OCI-LY1 (cell line): ENCODE results near the gene BCKDHB.

ENCODE experiments used
- EZH2 ChIP-seq: fragments of 200-600 bp; sonication (generic), shearing (Covaris generic); IDR thresholded peaks from 2 replicates; pipeline ENCODE4 v1.8.0; 2017; ENCODE audit warnings: borderline replicate concordance, mixed run types, mild to moderate bottlenecking, antibody characterized with exemption, low read length, moderate library complexity, mixed read lengths
- TF ChIP-seq, protein P1 (sequence below): fragments of 200-600 bp; sonication (generic), shearing (Covaris generic); IDR thresholded peaks from 2 replicates; pipeline ENCODE4 v1.5.1; 2017; ENCODE audit warnings: mild to moderate bottlenecking, antibody characterized with exemption, low read length, moderate library complexity, mixed read lengths

DNA sequence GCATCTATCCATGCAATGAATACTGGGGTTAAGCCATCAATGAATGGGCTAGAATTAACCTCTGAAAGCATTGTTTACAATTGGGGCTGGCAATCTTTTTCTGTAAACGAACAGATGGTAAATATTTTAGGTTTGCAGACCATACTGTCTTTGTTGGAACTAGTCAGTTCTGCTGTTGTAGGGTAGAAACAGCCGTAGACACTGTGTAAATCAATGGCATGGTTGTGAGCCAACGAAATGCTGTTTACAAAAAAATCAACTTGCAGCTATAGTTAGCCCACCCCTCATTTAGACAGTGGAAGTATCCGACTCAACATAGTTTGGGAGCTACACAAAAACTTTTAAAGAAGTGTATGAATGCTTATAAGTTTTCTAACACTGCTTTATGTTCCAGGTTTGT is 91.5 kb downstream of the BCKDHB start:
- TF ChIP-seq EZH2, result no peak
- TF ChIP-seq, protein P1, sequence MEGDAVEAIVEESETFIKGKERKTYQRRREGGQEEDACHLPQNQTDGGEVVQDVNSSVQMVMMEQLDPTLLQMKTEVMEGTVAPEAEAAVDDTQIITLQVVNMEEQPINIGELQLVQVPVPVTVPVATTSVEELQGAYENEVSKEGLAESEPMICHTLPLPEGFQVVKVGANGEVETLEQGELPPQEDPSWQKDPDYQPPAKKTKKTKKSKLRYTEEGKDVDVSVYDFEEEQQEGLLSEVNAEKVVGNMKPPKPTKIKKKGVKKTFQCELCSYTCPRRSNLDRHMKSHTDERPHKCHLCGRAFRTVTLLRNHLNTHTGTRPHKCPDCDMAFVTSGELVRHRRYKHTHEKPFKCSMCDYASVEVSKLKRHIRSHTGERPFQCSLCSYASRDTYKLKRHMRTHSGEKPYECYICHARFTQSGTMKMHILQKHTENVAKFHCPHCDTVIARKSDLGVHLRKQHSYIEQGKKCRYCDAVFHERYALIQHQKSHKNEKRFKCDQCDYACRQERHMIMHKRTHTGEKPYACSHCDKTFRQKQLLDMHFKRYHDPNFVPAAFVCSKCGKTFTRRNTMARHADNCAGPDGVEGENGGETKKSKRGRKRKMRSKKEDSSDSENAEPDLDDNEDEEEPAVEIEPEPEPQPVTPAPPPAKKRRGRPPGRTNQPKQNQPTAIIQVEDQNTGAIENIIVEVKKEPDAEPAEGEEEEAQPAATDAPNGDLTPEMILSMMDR, result no peak
